Muscle layer of duodenum (tissue), 2 donors: ENCODE measurements around the gene RHOF.

Experiments
- H3K27ac ChIP-seq: one replicate; pipeline ENCODE4 v1.7.0; 2013; ENCODE audit warnings: mild to moderate bottlenecking, low read length
- H3K27me3 ChIP-seq: one replicate; pipeline ENCODE4 v1.7.0; 2013; ENCODE audit warnings: low read depth, mild to moderate bottlenecking, control low read depth, low read length
- H3K36me3 ChIP-seq, 2 donors: one replicate each; pipeline ENCODE4 v1.7.0; 2013; ENCODE audit warnings: low read length in 2 of 2, control low read depth in 1 of 2, mild to moderate bottlenecking in 1 of 2; ENCODE audit not compliant: insufficient read depth in 2 of 2, control insufficient read depth in 1 of 2
- H3K4me1 ChIP-seq, 2 donors: one replicate each; pipeline ENCODE4 v1.7.0; 2013; ENCODE audit warnings: low read length in 2 of 2, mild to moderate bottlenecking in 2 of 2, control low read depth in 1 of 2, moderate library complexity in 1 of 2; ENCODE audit not compliant: insufficient read depth in 2 of 2, control insufficient read depth in 1 of 2
- H3K4me3 ChIP-seq, 2 donors: one replicate each; pipeline ENCODE4 v1.7.0; 2013; ENCODE audit warnings: low read length in 2 of 2, low read depth in 1 of 2, mild to moderate bottlenecking in 1 of 2
- H3K9me3 ChIP-seq, 2 donors: one replicate each; pipeline ENCODE4 v1.7.0; 2013; ENCODE audit warnings: low read length in 2 of 2, control low read depth in 1 of 2, mild to moderate bottlenecking in 1 of 2; ENCODE audit not compliant: control insufficient read depth in 1 of 2
- donor health status: healthy.

RHOF gene

DNA sequence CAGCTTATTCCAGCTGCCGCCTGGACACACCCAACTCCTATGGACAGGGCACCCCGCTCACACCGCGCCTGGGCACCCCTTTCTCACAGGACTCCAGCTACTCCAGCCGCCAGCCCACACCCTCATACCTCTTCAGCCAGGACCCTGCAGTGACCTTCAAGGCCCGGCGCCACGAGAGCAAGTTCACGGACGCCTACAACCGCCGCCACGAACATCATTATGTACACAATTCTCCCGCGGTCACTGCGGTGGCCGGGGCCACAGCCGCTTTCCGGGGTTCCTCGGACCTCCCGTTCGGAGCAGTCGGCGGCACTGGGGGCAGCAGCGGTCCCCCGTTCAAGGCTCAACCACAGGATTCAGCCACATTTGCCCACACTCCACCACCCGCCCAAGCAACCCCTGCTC is 16.2 kb upstream of the RHOF start:
- peaks cover 17 to 36% of the 10 kb centered on the region in 2 donors for H3K36me3 ChIP-seq
- H3K9me3 ChIP-seq: no peaks in the 10 kb centered on the region
- no peaks in the 10 kb centered on the region for H3K27me3 ChIP-seq
- H3K27ac ChIP-seq: no peak overlapping the region
- peaks cover 27 to 62% of the 10 kb centered on the region in 2 donors for H3K4me1 ChIP-seq
- no peak overlapping the region for H3K4me3 ChIP-seq

DNA sequence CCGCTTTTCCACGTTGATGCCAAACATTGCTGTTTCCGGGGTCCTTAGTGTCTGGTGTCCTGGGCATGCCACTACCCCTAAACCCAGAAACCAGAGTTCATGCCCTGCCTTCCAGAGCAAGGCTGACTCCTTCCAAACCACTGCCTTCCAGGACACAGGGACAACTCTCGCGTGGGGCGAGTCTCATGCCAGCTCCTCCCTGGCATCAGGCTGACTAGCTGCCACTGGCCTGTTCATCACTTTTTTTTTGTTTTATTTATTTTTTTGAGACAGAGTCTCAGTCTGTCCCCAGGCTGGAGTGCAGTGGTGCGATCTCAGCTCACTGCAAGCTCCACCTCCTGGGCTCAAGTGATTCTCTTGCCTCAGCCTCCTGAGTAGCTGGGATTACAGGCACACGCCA is 15.1 kb upstream of the RHOF start:
- Histone ChIP-seq H3K27me3 (no peaks in the 10 kb centered on the region), H3K4me3 (no peak overlapping the region), H3K4me1 (peaks cover 27 to 59% of the 10 kb centered on the region in 2 donors), H3K27ac (no peak overlapping the region), H3K9me3 (no peaks in the 10 kb centered on the region), H3K36me3 (peaks cover 17 to 27% of the 10 kb centered on the region in 2 donors)

DNA sequence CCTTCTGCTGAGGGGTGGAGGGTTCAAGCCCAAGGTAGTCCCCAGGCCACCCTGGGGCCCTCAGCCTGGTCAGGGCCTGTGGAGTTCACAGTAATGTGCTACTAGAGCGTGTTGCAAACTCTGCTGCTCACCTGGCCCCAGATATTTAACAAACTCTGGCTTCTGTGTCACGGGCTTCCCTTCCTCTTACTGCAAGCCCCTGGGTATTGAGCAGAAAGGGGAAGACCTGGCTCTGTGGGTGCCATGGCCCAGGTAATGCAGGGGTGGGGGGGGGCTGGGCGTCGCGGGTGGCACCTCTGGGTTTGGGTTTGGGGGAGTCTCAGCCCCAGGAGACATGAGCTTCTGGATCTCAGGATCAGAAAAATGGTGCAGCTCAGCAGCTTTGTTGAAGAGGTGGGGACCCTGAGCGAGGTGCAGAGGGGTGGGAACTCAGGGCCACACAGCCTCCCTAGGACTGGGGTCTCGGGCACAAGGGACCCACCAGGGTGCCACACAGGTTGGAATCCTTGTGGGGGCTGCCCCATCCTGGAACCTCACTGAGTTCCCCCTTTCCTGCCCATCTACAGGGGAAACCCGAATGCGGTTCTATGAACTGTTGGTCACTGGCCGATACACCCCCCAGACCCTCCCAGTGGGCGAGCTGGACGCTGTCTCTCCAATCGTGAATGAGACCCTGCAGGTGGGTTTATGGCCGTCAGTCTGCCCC is 14.3 kb upstream of the RHOF start:
- Histone ChIP-seq H3K9me3 (no peaks in the 10 kb centered on the region), H3K27me3 (no peaks in the 10 kb centered on the region), H3K27ac (no peak overlapping the region)

DNA sequence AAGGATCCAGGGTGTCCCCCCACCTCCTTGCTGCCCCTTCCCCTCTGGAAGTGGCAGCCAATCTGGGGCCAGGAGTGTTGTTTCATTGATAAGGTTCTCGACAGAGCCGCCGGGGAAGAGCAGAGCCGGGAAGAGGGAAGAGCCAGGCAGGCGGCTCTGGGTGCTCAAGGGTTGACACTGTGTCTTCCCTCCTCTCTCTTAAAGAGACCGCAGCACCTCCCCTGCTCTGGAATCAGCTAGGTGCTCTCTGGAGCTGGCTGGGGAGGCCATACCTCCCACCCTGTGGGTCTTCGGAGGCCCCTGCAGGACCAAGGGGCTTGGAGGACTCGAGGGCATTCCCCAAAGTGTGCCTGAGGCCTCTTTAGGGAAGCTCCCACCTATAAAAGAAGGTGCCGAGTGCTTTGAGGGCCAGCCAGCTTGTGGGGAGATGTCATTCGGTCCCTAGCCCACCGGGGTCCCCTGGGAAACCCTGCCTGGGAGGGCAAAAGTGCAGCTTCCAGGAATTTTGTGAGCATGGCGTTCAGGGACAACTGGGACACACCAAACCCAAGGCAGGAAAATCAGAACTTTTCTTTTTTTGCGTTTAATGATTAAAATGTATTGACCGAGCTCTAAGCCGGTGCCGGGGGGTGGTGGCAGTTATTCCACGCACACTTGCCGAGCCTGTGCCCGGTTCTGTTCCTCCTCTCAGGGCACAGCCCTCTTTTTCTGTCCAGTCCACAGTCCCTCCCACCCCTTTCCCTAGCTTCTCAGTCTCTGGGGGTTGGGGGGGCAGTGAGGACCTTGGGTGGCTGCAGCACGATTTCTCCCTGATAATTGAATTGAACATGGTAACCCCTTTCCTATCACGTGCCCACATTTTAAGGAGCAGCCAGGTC is 13.3 kb upstream of the RHOF start:
- no peaks in the 10 kb centered on the region for H3K27me3 ChIP-seq
- peaks cover 17 to 26% of the 10 kb centered on the region in 2 donors for H3K36me3 ChIP-seq
- H3K9me3 ChIP-seq: no peaks in the 10 kb centered on the region
- H3K4me3 ChIP-seq: peak overlapping the region; percentile 63 to 80
- peaks cover 20 to 42% of the 10 kb centered on the region in 2 donors for H3K4me1 ChIP-seq
- H3K27ac ChIP-seq: peak overlapping the region; percentile 51

More for the DNA sequence above, 14.3 kb upstream of the RHOF start:
- no peak overlapping the region for H3K4me3 ChIP-seq
- H3K4me1 ChIP-seq: peaks cover 20 to 50% of the 10 kb centered on the region in 2 donors
- peaks cover 17 to 22% of the 10 kb centered on the region in 2 donors for H3K36me3 ChIP-seq

DNA sequence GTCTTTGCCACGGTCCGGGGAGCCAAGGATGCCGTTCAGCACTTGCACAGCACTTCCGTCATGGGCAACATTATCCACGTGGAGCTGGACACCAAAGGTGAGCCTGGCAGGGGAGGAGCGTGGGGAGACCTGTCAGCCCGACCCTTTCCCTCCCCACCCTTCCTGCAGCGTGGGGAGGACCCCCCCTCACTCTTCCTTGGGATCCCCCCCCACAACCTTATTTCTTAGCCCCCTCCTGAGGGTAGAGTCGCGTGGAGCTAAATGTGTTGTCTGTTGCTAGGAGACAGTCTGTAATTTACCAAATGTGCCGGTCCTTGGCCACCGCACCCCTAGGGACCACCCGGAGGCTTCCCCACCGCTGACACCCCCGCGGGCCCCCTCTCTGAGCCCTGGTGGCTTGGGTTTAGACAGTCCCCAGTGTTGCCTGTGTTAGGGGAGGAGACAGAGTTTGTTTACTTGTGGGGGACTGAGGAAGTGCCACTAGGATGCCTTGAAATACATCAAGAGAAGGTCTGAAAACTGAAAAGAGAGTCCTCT is 12.6 kb upstream of the RHOF start:
- H3K4me3 ChIP-seq: peak overlapping the region; percentile 63 to 80
- H3K27ac ChIP-seq: peak overlapping the region; percentile 51
- no peaks in the 10 kb centered on the region for H3K27me3 ChIP-seq
- H3K9me3 ChIP-seq: no peaks in the 10 kb centered on the region
- peaks cover 16 to 35% of the 10 kb centered on the region in 2 donors for H3K4me1 ChIP-seq
- peaks cover 17 to 27% of the 10 kb centered on the region in 2 donors for H3K36me3 ChIP-seq

DNA sequence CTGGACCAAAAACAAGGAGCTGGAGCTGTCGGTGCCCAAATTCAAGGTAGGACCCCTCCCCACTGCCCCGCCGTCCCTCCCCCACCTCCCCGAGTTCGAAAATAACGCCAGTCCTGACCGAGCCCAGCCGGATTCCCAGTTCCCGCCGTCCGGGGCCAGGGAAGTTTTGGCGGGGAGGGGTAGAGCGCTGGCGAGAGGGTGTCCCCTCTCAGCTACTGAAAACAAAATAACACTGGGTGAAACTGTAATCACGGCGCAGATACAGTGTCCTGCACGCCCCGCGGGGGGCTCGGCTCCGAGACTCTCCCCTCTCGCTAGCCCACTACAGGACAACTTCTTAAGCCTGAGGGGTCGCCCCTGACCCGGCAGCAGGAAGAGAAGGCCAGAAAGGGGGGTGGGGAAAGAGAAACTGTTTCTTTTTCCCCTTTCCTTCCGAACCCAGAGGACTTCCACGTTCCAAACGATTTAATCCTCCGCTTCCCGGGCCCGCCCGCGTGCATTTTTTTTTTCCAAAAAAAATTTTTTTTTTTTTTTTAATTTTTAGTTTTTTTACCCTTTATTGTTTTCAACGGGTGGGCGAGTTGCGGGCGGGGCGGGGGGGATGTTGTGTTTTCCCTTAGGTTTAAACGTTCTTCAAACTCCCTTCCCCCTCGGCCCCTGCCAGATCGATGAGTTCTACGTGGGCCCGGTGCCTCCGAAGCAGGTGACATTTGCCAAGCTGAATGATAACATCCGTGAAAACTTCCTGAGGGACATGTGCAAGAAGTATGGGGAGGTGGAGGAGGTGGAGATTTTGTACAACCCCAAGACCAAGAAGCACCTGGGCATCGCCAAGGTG is 11.9 kb upstream of the RHOF start:
- Histone ChIP-seq H3K4me3 (peak overlapping the region; percentile 63 to 80), H3K27ac (peak overlapping the region; percentile 31), H3K27me3 (no peaks in the 10 kb centered on the region), H3K9me3 (no peaks in the 10 kb centered on the region), H3K36me3 (peaks cover 11 to 25% of the 10 kb centered on the region in 2 donors), H3K4me1 (peaks cover 12 to 28% of the 10 kb centered on the region in 2 donors)

DNA sequence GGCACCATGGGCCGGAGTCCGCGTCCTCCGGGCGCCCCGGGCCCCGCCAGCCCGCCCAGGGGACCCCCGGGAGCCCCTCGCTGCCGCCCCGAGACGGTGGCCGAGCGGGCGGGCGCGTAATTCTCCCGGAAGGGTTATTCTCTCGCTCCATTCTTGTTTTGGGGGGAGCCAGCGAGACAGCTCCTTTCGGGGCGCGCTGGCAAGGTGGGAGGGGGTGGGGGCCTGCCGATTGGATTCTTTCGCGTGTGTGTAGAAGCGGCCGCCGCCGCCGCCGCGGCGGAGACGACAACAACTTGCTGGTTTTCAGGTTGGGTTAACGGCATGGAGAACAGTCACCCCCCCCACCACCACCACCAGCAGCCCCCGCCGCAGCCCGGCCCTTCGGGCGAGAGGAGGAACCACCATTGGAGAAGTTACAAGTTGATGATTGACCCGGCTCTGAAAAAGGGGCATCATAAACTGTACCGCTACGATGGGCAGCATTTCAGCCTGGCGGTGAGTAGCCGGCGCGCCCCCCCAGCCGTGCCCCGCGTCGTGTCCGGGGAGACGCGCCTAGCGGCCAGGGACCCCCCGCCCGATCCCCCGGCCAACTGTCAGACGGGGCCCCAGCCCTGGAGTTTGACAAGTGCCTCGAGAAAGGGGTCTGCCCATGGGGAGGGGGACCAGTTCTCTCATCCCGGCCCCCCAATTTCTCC is 11.1 kb upstream of the RHOF start:
- H3K27me3 ChIP-seq: no peaks in the 10 kb centered on the region
- H3K27ac ChIP-seq: peak overlapping the region; percentile 31
- peaks cover 12 to 21% of the 10 kb centered on the region in 2 donors for H3K4me1 ChIP-seq
- peak overlapping the region; percentile 59 to 80 for H3K4me3 ChIP-seq
- H3K36me3 ChIP-seq: peaks cover 10 to 16% of the 10 kb centered on the region in 2 donors
- no peaks in the 10 kb centered on the region for H3K9me3 ChIP-seq

DNA sequence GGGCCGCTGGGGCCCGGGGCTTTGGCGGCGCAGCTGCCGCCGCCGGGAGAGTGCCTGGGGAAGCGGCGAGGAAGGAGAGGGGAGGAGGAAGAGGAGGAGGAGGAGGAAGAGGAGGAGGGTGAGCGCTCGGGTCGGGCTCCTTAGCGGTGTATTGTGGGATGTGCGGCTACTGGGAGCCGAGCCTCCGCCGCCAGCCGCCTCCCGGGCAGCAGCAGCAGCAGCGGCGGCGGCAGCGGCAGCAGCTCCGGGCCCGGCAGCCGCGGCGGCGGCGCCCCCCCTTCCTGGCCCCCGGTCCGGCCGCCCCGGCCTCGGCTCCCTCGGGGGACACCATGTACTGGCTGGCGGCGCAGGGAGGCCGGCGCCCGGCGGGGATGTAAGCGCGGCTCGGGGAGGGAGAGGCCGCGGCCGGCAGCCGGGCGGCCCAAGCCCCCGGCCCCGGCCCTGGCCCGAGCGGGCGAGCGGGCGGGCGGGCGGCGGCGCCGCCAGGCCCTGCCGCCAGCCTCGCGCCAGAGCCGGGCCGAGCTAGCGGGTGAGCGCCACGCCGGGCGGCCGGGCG is 10.5 kb upstream of the RHOF start, which contains the start of gene SETD1B:
Gene SETD1B (plus strand): TSS at position 149 of the 556 bp plus-strand sequence. CDS start 729 bp downstream, outside the sequence.
- no peaks in the 10 kb centered on the region for H3K9me3 ChIP-seq
- H3K4me1 ChIP-seq: peaks cover 15 to 23% of the 10 kb centered on the region in 2 donors
- peak within 1 kb of the TSS; percentile 80 to 82 for H3K4me3 ChIP-seq
- peaks cover 3 to 10% of the 10 kb centered on the region in 2 donors for H3K36me3 ChIP-seq
- H3K27ac ChIP-seq: peak within 1 kb of the TSS; percentile 99
- H3K27me3 ChIP-seq: no peaks in the 10 kb centered on the region

DNA sequence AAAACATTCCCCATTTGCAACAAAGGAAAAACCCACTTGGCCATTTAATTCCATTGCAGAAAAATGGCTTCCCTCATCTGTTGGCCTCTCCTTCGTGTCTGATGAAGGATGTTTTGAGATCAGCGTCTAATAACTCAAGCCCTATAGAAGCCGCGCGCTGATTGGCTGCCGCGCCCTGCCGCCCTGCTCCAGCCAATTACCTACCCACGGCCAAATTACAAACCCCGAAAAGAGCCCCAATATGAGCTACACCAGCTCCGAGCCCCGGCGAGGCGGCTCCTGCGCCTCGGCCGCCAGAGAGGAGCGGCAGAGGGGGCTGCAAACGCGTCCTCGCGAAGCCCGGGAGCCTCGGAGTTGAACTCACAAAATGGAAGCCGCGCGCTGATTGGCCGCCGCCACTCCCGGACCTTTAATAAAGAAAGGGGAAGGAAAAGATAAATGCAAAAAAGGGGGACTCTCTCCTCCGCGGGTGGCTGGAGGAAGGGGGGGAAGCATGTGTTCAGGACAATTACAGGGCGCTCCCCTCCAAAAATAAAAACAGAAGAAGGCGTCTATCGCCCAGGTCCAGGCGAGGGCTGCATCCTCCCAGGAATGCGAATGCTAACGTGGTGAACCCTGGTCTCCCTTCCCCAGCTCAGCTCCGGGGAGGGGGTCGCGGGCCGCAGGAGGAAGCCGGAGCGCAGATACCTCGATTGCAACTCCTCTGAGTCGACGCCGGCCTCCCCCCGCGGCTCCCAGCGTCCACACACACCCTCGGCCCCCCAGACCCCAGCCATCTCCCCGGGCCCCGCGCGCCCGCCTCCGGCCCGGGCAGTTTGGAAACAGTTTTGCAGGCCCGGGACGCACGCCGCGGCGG is 9.6 kb upstream of the RHOF start:
- peaks cover 2 to 10% of the 10 kb centered on the region in 2 donors for H3K36me3 ChIP-seq

More for the DNA sequence above, 9.6 kb upstream of the RHOF start:
- Histone ChIP-seq H3K4me1 (peaks cover 24 to 32% of the 10 kb centered on the region in 2 donors), H3K27ac (peak overlapping the region; percentile 99), H3K4me3 (peak overlapping the region; percentile 78 to 82), H3K27me3 (no peaks in the 10 kb centered on the region), H3K9me3 (no peaks in the 10 kb centered on the region)
